Measurements from ENCODE around the gene EVC2.

EVC2 gene

DNA sequence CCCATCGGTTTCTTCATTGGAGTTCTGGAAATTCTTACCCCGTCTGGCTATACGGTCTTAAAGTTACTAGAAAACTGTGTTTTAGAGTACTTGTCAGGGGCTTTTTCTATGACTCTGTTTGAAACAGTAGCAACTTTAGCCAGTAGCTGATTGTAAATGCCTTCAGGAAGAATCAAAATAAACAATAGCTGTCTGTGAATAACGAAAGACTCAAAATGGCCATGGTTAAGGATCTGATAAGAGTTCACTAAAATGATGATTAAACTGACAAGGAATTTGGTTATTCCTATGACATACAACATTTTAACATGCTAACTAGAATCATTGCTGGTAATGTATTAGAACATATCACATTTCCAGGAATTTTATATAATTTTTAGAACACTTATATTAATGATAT lies 191.0 kb downstream of the EVC2 start:
- Histone ChIP-seq H3K27ac (replicated peaks) (no peak overlapping the region), H3K27me3 (ENCODE audit: insufficient read depth, poor library complexity, severe bottlenecking) (no peaks in the 10 kb centered on the region), H3K4me3 (replicated peaks; ENCODE audit: insufficient read depth, low read length) (no peak overlapping the region)
- TF ChIP-seq, protein P1, sequence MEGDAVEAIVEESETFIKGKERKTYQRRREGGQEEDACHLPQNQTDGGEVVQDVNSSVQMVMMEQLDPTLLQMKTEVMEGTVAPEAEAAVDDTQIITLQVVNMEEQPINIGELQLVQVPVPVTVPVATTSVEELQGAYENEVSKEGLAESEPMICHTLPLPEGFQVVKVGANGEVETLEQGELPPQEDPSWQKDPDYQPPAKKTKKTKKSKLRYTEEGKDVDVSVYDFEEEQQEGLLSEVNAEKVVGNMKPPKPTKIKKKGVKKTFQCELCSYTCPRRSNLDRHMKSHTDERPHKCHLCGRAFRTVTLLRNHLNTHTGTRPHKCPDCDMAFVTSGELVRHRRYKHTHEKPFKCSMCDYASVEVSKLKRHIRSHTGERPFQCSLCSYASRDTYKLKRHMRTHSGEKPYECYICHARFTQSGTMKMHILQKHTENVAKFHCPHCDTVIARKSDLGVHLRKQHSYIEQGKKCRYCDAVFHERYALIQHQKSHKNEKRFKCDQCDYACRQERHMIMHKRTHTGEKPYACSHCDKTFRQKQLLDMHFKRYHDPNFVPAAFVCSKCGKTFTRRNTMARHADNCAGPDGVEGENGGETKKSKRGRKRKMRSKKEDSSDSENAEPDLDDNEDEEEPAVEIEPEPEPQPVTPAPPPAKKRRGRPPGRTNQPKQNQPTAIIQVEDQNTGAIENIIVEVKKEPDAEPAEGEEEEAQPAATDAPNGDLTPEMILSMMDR (IDR thresholded peaks at IDR 0.05; ENCODE audit: insufficient read depth, low read length) = no peak
- TF ChIP-seq POLR2AphosphoS5 (IDR thresholded peaks at IDR 0.05; ENCODE audit: low read depth) (no peak), GABPA (IDR thresholded peaks at IDR 0.05; ENCODE audit: low read depth) (no peak), SPI1 (IDR thresholded peaks at IDR 0.05; ENCODE audit: borderline replicate concordance, low read depth) (no peak)
- TF ChIP-seq, protein P2, sequence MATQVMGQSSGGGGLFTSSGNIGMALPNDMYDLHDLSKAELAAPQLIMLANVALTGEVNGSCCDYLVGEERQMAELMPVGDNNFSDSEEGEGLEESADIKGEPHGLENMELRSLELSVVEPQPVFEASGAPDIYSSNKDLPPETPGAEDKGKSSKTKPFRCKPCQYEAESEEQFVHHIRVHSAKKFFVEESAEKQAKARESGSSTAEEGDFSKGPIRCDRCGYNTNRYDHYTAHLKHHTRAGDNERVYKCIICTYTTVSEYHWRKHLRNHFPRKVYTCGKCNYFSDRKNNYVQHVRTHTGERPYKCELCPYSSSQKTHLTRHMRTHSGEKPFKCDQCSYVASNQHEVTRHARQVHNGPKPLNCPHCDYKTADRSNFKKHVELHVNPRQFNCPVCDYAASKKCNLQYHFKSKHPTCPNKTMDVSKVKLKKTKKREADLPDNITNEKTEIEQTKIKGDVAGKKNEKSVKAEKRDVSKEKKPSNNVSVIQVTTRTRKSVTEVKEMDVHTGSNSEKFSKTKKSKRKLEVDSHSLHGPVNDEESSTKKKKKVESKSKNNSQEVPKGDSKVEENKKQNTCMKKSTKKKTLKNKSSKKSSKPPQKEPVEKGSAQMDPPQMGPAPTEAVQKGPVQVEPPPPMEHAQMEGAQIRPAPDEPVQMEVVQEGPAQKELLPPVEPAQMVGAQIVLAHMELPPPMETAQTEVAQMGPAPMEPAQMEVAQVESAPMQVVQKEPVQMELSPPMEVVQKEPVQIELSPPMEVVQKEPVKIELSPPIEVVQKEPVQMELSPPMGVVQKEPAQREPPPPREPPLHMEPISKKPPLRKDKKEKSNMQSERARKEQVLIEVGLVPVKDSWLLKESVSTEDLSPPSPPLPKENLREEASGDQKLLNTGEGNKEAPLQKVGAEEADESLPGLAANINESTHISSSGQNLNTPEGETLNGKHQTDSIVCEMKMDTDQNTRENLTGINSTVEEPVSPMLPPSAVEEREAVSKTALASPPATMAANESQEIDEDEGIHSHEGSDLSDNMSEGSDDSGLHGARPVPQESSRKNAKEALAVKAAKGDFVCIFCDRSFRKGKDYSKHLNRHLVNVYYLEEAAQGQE (IDR thresholded peaks at IDR 0.05; ENCODE audit: insufficient replicate concordance, low read depth) = no peak
- no peak for DNase-seq (ENCODE audit: low read depth in 1 of 2, low spot score in 1 of 2)

DNA sequence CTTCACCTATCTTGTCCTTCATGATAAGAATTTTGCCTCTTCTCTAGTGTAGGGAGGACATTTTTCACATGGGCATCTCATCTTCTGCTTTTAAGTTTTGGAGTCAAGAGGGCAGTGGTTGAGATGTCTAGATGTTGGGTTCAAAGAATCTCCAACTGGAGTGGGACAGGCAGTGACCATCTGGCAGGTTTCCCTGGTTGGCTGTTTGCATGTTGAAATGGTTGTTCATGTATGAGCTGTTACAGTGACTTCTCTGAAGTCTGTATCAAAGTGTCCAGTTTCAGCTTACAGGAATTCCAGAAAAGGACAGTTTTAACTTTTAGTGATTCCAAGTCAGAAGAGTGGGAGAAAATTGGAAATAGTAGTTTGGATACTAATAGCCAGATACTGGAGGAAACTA lies 192.7 kb downstream of the EVC2 start:
- no peak overlapping the region for H3K27ac ChIP-seq (replicated peaks)
- H3K27me3 ChIP-seq (ENCODE audit: insufficient read depth, poor library complexity, severe bottlenecking) = no peaks in the 10 kb centered on the region
- no peak for DNase-seq (ENCODE audit: low read depth in 1 of 2, low spot score in 1 of 2)
- no peak overlapping the region for H3K4me3 ChIP-seq (replicated peaks; ENCODE audit: insufficient read depth, low read length)
- TF ChIP-seq, protein P2 (IDR thresholded peaks at IDR 0.05; ENCODE audit: insufficient replicate concordance, low read depth) = no peak
- TF ChIP-seq GABPA (IDR thresholded peaks at IDR 0.05; ENCODE audit: low read depth) = no peak
- TF ChIP-seq, protein P1 (IDR thresholded peaks at IDR 0.05; ENCODE audit: insufficient read depth, low read length) = no peak
- no peak for TF ChIP-seq SPI1 (IDR thresholded peaks at IDR 0.05; ENCODE audit: borderline replicate concordance, low read depth)
- no peak for TF ChIP-seq POLR2AphosphoS5 (IDR thresholded peaks at IDR 0.05; ENCODE audit: low read depth)

All from HL-60 (cell line).